H1 (cell line): ENCODE measurements around the gene AGBL4. TPM values are rescaled to one million over a fixed set of nuclear protein-coding genes. Genes with fewer than 3 reads are reported as not detected.

Experiments used
- CTCF ChIA-PET: fragments of 300-600 bp; sonication (Branson Sonifier 250); formaldehyde crosslinking; loops from one replicate; lab custom pipeline; 2021; ENCODE audit not compliant: partially characterized antibody; lab: Charles Lee
- POLR2A ChIA-PET: fragments of 300-600 bp; sonication (Branson Sonifier 250); formaldehyde crosslinking; loops from one replicate; lab custom pipeline; 2021; ENCODE audit warnings: inconsistent platforms; ENCODE audit not compliant: partially characterized antibody; lab: Charles Lee
- DNase-seq, 2 experiments: peaks; one replicate each; pipeline versions ENCODE4 v3.0.0 to v3.0.0-alpha.2; 2010 to 2022; ENCODE audit warnings: low spot score in 2 of 2, low read depth in 1 of 2, mixed read lengths in 1 of 2
- FAIRE-seq: peaks from 2 replicates; lab custom pipeline; 2011; peaks lifted over from hg19 to GRCh38; lab: Jason Lieb, UNC
- H2AFZ ChIP-seq: 2 replicates; pipeline ENCODE4 v1.8.1; 2012; ENCODE audit warnings: low read length, inconsistent platforms
- H2AK5ac ChIP-seq: 2 replicates; pipeline ENCODE4 v1.6.1; 2013; ENCODE audit warnings: low read depth, low read length
- H2BK120ac ChIP-seq: replicated peaks from 2 replicates; pipeline ENCODE3; 2013; ENCODE audit warnings: low read depth, low read length, inconsistent platforms
- H2BK12ac ChIP-seq: 2 replicates; pipeline ENCODE4 v1.6.1; 2013; ENCODE audit warnings: low read depth, low read length
- H2BK15ac ChIP-seq: 2 replicates; pipeline ENCODE4 v1.6.1; 2013; ENCODE audit warnings: low read length
- H2BK20ac ChIP-seq: 2 replicates; pipeline ENCODE4 v1.6.1; 2013; ENCODE audit warnings: low read length
- H2BK5ac ChIP-seq: 2 replicates; pipeline ENCODE4 v1.6.1; 2013; ENCODE audit warnings: low read depth, low read length
- H3K14ac ChIP-seq: 2 replicates; pipeline ENCODE4 v1.6.1; 2013; ENCODE audit warnings: inconsistent platforms; ENCODE audit not compliant: insufficient read length
- H3K18ac ChIP-seq: 2 replicates; pipeline ENCODE4 v1.6.1; 2013; ENCODE audit warnings: low read length; ENCODE audit errors: extremely low read depth
- H3K23ac ChIP-seq: 2 replicates; pipeline ENCODE4 v1.6.1; 2013; ENCODE audit warnings: inconsistent platforms; ENCODE audit not compliant: insufficient read length
- H3K23me2 ChIP-seq: 2 replicates; pipeline ENCODE4 v1.6.1; 2013; ENCODE audit warnings: low read depth, low read length
- H3K27ac ChIP-seq: 2 replicates; pipeline ENCODE4 v1.6.1; 2011; ENCODE audit warnings: low read depth, low read length, inconsistent platforms
- H3K27me3 ChIP-seq, 4 experiments: replicated peaks in 1 of 4; 1 replicate in 1 of 4; 2 replicates in 3 of 4; pipeline versions ENCODE4 v1.6.1 to v1.8.1; 2011 to 2013; ENCODE audit warnings: low read length in 3 of 4, mild to moderate bottlenecking in 3 of 4, inconsistent platforms in 2 of 4, mixed read lengths in 2 of 4, moderate library complexity in 1 of 4; ENCODE audit not compliant: control insufficient read depth in 3 of 4, insufficient read depth in 3 of 4; ENCODE audit errors: extremely low read depth in 1 of 4
- H3K36me3 ChIP-seq, 4 experiments: 2 replicates each; pipeline versions ENCODE4 v1.6.1 to v1.8.1; 2011 to 2013; ENCODE audit warnings: mild to moderate bottlenecking in 4 of 4, low read length in 3 of 4, moderate library complexity in 2 of 4, control low read depth in 1 of 4, inconsistent platforms in 1 of 4; ENCODE audit not compliant: insufficient read depth in 4 of 4, control insufficient read depth in 2 of 4
- H3K4ac ChIP-seq: replicated peaks from 2 replicates; pipeline ENCODE3; 2013; ENCODE audit warnings: low read length, low read depth, mixed read lengths, inconsistent platforms; ENCODE audit not compliant: insufficient read length
- H3K4me1 ChIP-seq, 4 experiments: replicated peaks in 1 of 4; 1 replicate in 1 of 4; 2 replicates in 3 of 4; pipeline versions ENCODE4 v1.6.1 to v1.8.1; 2011 to 2013; ENCODE audit warnings: low read length in 3 of 4, inconsistent platforms in 2 of 4, mixed read lengths in 1 of 4; ENCODE audit not compliant: insufficient read depth in 4 of 4, control insufficient read depth in 3 of 4
- H3K4me2 ChIP-seq, 2 experiments: 2 replicates each; pipeline versions ENCODE4 v1.6.1 to v1.8.1; 2011 to 2013; ENCODE audit warnings: low read depth in 2 of 2, low read length in 2 of 2, control low read depth in 1 of 2, inconsistent platforms in 1 of 2, mild to moderate bottlenecking in 1 of 2; ENCODE audit not compliant: insufficient read depth in 1 of 2
- H3K4me3 ChIP-seq, 4 experiments: fragments of 200-600, 300-600 bp in 1 of 4; sonication (generic), shearing (Covaris generic), sonication (Bioruptor Twin) in 1 of 4; 2 replicates each; pipeline versions ENCODE4 v1.5.1 to v1.8.1; 2011 to 2016; ENCODE audit warnings: low read length in 4 of 4, low read depth in 3 of 4, control low read depth in 2 of 4, inconsistent platforms in 2 of 4, mild to moderate bottlenecking in 2 of 4, mixed read lengths in 1 of 4, moderate library complexity in 1 of 4; ENCODE audit not compliant: insufficient read depth in 2 of 4; ENCODE audit errors: extremely low read depth in 1 of 4
- H3K56ac ChIP-seq: replicated peaks from 2 replicates; pipeline ENCODE3; 2013; ENCODE audit warnings: low read depth, mild to moderate bottlenecking, mixed read lengths, low read length, inconsistent platforms; ENCODE audit not compliant: insufficient read length
- H3K79me1 ChIP-seq: 2 replicates; pipeline ENCODE4 v1.6.1; 2013; ENCODE audit warnings: low read depth, low read length, control low read depth
- H3K79me2 ChIP-seq, 2 experiments: 2 replicates each; pipeline versions ENCODE4 v1.6.1 to v1.8.1; 2012 to 2013; ENCODE audit warnings: low read length in 2 of 2, mild to moderate bottlenecking in 2 of 2, inconsistent platforms in 1 of 2; ENCODE audit not compliant: insufficient read depth in 2 of 2, control insufficient read depth in 1 of 2
- H3K9ac ChIP-seq, 4 experiments: replicated peaks in 1 of 4; 1 replicate in 1 of 4; 2 replicates in 3 of 4; pipeline versions ENCODE4 v1.6.1 to v1.8.1; 2011 to 2013; ENCODE audit warnings: low read depth in 3 of 4, low read length in 3 of 4, control low read depth in 2 of 4, mild to moderate bottlenecking in 2 of 4, moderate library complexity in 2 of 4, inconsistent platforms in 1 of 4; ENCODE audit errors: extremely low read depth in 1 of 4
- H3K9me3 ChIP-seq, 2 experiments: 2 replicates each; pipeline versions ENCODE4 v1.6.1 to v1.8.1; 2012 to 2013; ENCODE audit warnings: mild to moderate bottlenecking in 2 of 2, moderate library complexity in 2 of 2, control low read depth in 1 of 2, inconsistent platforms in 1 of 2, low read depth in 1 of 2, low read length in 1 of 2, mixed read lengths in 1 of 2; ENCODE audit not compliant: insufficient read depth in 2 of 2
- H4K20me1 ChIP-seq, 2 experiments: replicated peaks in 1 of 2; 2 replicates each; pipeline versions ENCODE3 to v1.8.1; 2011 to 2013; ENCODE audit warnings: inconsistent platforms in 2 of 2, low read length in 2 of 2, mild to moderate bottlenecking in 1 of 2; ENCODE audit not compliant: insufficient read depth in 2 of 2, control insufficient read depth in 1 of 2
- H4K5ac ChIP-seq: 2 replicates; pipeline ENCODE4 v1.6.1; 2013; ENCODE audit warnings: low read length, low read depth, mixed read lengths, inconsistent platforms; ENCODE audit not compliant: insufficient read length
- H4K8ac ChIP-seq: 2 replicates; pipeline ENCODE4 v1.8.0; 2013; ENCODE audit warnings: mild to moderate bottlenecking, moderate library complexity, low read length, inconsistent platforms; ENCODE audit not compliant: insufficient read depth; ENCODE audit errors: extremely low read depth
- H4K91ac ChIP-seq: replicated peaks from 2 replicates; pipeline ENCODE3; 2013; ENCODE audit warnings: low read length, mixed read lengths, inconsistent platforms; ENCODE audit not compliant: insufficient read length
- EGR1 ChIP-seq: IDR thresholded peaks from 2 replicates; pipeline ENCODE4 v1.6.1; 2011; ENCODE audit warnings: low read depth, low read length, borderline replicate concordance
- HDAC2 ChIP-seq, 2 experiments: fragments of 300-600 bp in 1 of 2; sonication (generic) in 1 of 2; IDR thresholded peaks; 2 replicates each; pipeline ENCODE4 v1.6.1; 2011 to 2012; ENCODE audit warnings: low read depth in 2 of 2, low read length in 2 of 2, mild to moderate bottlenecking in 2 of 2, moderate library complexity in 2 of 2, borderline replicate concordance in 1 of 2, inconsistent platforms in 1 of 2
- PHF8 ChIP-seq: fragments of 200-600 bp; sonication (generic); conservative IDR thresholded peaks from 2 replicates; pipeline ENCODE4 v1.7.1; 2012; ENCODE audit warnings: low read depth, mild to moderate bottlenecking, inconsistent platforms, low read length, moderate library complexity
- POLR2A ChIP-seq, 2 experiments: IDR thresholded peaks; 1 replicate in 1 of 2; 2 replicates in 1 of 2; pipeline ENCODE4 v1.6.1; 2011; ENCODE audit warnings: low read depth in 2 of 2, low read length in 2 of 2, mild to moderate bottlenecking in 2 of 2; ENCODE audit errors: control extremely low read depth in 1 of 2
- RBBP5 ChIP-seq: IDR thresholded peaks from 2 replicates; pipeline ENCODE4 v1.7.1; 2012; ENCODE audit warnings: low read depth, mild to moderate bottlenecking, inconsistent platforms, low read length, moderate library complexity, borderline replicate concordance
- RFX5 ChIP-seq: IDR thresholded peaks from 2 replicates; pipeline ENCODE4 v1.6.1; 2011; ENCODE audit warnings: low read depth, low read length, improper control_type of control experiment, borderline replicate concordance
- SAP30 ChIP-seq: fragments of 300-600 bp; sonication (generic); IDR thresholded peaks from 2 replicates; pipeline ENCODE4 v1.7.1; 2012; ENCODE audit warnings: low read length, moderate library complexity, mild to moderate bottlenecking, inconsistent platforms; ENCODE audit not compliant: insufficient read depth, insufficient replicate concordance
- SIN3A ChIP-seq, 2 experiments: IDR thresholded peaks in 1 of 2; conservative IDR thresholded peaks in 1 of 2; 2 replicates each; pipeline ENCODE4 v1.6.1; 2011 to 2012; ENCODE audit warnings: low read length in 2 of 2, improper control_type of control experiment in 1 of 2, low read depth in 1 of 2, mild to moderate bottlenecking in 1 of 2
- SIRT6 ChIP-seq: IDR thresholded peaks from one replicate; pipeline ENCODE4 v1.7.1; 2012; ENCODE audit warnings: low read length, inconsistent platforms
- TAF1 ChIP-seq: IDR thresholded peaks from 2 replicates; pipeline ENCODE4 v1.6.1; 2011; ENCODE audit warnings: mild to moderate bottlenecking, low read depth, low read length
- TAF7 ChIP-seq: optimal IDR thresholded peaks from 2 replicates; pipeline ENCODE3; 2011; ENCODE audit warnings: low read depth, mild to moderate bottlenecking, inconsistent platforms, low read length, moderate library complexity, borderline replicate concordance
- TBP ChIP-seq: IDR thresholded peaks from 2 replicates; pipeline ENCODE4 v1.6.1; 2011; ENCODE audit warnings: low read depth, low read length, improper control_type of control experiment
- WGBS, 2 experiments: shearing (Covaris generic) in 1 of 2; methylation state at CpG; one replicate each; pipeline versions ENCODE4 v1.1.6 to v1.1.7; 2013 to 2015; ENCODE audit warnings: low lambda C conversion rate in 2 of 2, mixed read lengths in 2 of 2, inconsistent platforms in 1 of 2, low coverage in 1 of 2, missing lambda C conversion rate in 1 of 2; ENCODE audit not compliant: insufficient replicate concordance in 2 of 2, insufficient coverage in 1 of 2, insufficient read length in 1 of 2; ENCODE audit errors: extremely low coverage in 1 of 2, missing lambda C conversion rate in 1 of 2; 5-methylcytosine and 5-hydroxymethylcytosine counted together
- polyA plus RNA-seq, 7 experiments: library from polyadenylated mRNA; depleted of rRNA in 3 of 7; stranded (reverse) in 5 of 7; unstranded in 2 of 7; fragments of >200 nt in 5 of 7; fragments of 200-250 nt in 2 of 7; gene quantifications; 1 replicate in 5 of 7; 2 replicates in 1 of 7; 4 replicates in 1 of 7; pipeline versions ENCODE4 v1.2.1 to v1.2.3, GENCODE V29; 2011 to 2013; ENCODE audit warnings: missing spikeins in 2 of 7, mixed read lengths in 2 of 7
- total RNA-seq: library from RNA; stranded (reverse); fragmentation: NEBNext Ultra II Directional; extraction: Animal tissue kit (Norgen Biotek cat#: 25700); gene quantifications from 2 replicates; pipeline ENCODE4 v1.2.1, GENCODE V29; 2021

The AGBL4 gene
- total and polyA plus RNA-seq, 2 of the 8 experiments (the other 6 are each of a cell fraction or from before 2014, with no cell fraction given) = 0.41 to 0.45 TPM

DNA sequence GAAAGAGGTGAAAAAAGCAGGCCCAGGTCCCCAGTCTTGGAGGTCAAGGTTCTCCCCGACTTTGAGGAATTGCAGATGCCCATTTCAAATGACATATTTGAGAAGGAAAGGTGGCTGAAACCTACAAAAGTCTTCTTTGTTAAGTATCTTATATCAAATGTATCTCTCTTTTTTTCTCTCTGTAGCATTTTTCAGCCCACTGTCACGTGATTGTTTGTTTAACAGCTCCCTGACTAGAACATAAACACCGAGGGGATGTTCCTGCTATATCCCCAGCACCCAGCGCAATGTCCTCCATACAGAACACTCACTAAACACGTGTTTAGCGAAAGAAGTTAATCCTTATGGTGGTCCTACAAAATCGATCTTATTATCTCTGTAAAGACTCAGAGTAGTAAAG lies 1274.7 kb downstream of the AGBL4 start:
- WGBS, 2 experiments = 91% methylated on average over 7 of the region's 7 CpGs; no CpG with 5 or more reads in 1 of the 2 experiments
- Histone ChIP-seq H2BK15ac (no peak overlapping the region), H3K4ac (no peak overlapping the region), H3K79me1 (no peaks in the 10 kb centered on the region; the same call in none of the 2 replicates), H2BK12ac (no peak overlapping the region), H3K9me3 (no peaks in the 10 kb centered on the region), H4K20me1 (no peaks in the 10 kb centered on the region), H2AFZ (no peak overlapping the region), H2BK120ac (no peak overlapping the region), H3K4me3 (no peak overlapping the region), H3K23me2 (no peaks in the 10 kb centered on the region; the same call in 1 of the 2 replicates), H3K27ac (no peak overlapping the region), H3K27me3 (no peaks in the 10 kb centered on the region), H3K18ac (no peak overlapping the region), H3K4me1 (no peaks in the 10 kb centered on the region), H3K9ac (no peak overlapping the region), H3K23ac (no peak overlapping the region), H2AK5ac (no peak overlapping the region), H3K4me2 (no peak overlapping the region), H3K14ac (no peak overlapping the region), H4K91ac (no peak overlapping the region), H2BK20ac (no peak overlapping the region), H4K8ac (no peak overlapping the region), H3K56ac (no peak overlapping the region), H4K5ac (no peak overlapping the region), H3K36me3 (no peaks in the 10 kb centered on the region), H2BK5ac (no peak overlapping the region), H3K79me2 (no peaks in the 10 kb centered on the region)
- DNase-seq = no peak
- TF ChIP-seq RFX5 (no peak), TAF7 (no peak), POLR2A (IDR thresholded peaks at IDR 0.05; ENCODE audit: control extremely low read depth in 1 of 2, low read depth in 2 of 2, low read length in 2 of 2) (no peak), PHF8 (no peak), SAP30 (no peak), HDAC2 (IDR thresholded peaks at IDR 0.05; ENCODE audit: borderline replicate concordance in 1 of 2, low read depth in 2 of 2, low read length in 2 of 2) (no peak), SIRT6 (no peak), SIN3A (conservative IDR thresholded peaks at IDR 0.05 in 1 of 2, IDR thresholded peaks at IDR 0.05 in 1 of 2; ENCODE audit: low read depth in 1 of 2, low read length in 2 of 2) (no peak), RBBP5 (no peak), TBP (no peak), TAF1 (no peak), EGR1 (no peak)
- FAIRE-seq = no peak
- ChIA-PET POLR2A (no interaction called here), CTCF (interaction anchor here (0.9 to 1.2 kb wide), 2 partner anchors 52 to 170 kb away, joined by 3 to 5 read pairs; no protein-coding TSS in a partner anchor)
